Right lobe of liver (tissue), 6 donors: ENCODE measurements around the gene SNX8. TPM values are rescaled to one million over a fixed set of nuclear protein-coding genes. Genes with fewer than 3 reads are reported as not detected.
"Not testable (repeated sequence)": the region's sequence is repeated elsewhere in the genome, so short reads cannot be mapped to it uniquely, and the experiment has no call there.

Source experiments
- ATAC-seq, 4 donors: fragments of 200-7000 bp; cut with Tn5 transposase; one replicate each; pipeline ENCODE4 v1.9.1; 2020; ENCODE audit warnings: mild to moderate bottlenecking in 4 of 4, moderate library complexity in 4 of 4
- DNase-seq, 3 donors: peaks; one replicate each; pipeline ENCODE4 v3.0.0-alpha.2; 2020
- H3K27ac ChIP-seq, 3 donors: fragments of 200-600 bp; one replicate each; pipeline ENCODE4 v1.8.0; 2022
- H3K27me3 ChIP-seq, 2 donors: fragments of 200-600 bp; one replicate each; pipeline ENCODE4 v1.8.0; 2022
- H3K36me3 ChIP-seq, 4 donors: fragments of 200-600 bp; sonication (generic) in 1 of 4; one replicate each; pipeline versions ENCODE4 v1.5.1 to v1.8.0; 2017 to 2022; ENCODE audit warnings: control low read depth in 1 of 4
- H3K4me1 ChIP-seq, 4 donors: fragments of 200-600 bp; sonication (generic) in 1 of 4; one replicate each; pipeline versions ENCODE4 v1.5.1 to v1.8.0; 2017 to 2022; ENCODE audit warnings: control low read depth in 1 of 4
- H3K4me3 ChIP-seq, 3 donors: fragments of 200-600 bp; one replicate each; pipeline ENCODE4 v1.8.0; 2022
- H3K9me3 ChIP-seq, 4 donors: fragments of 200-600 bp; sonication (generic) in 1 of 4; one replicate each; pipeline versions ENCODE4 v1.5.1 to v1.8.0; 2017 to 2022; ENCODE audit warnings: control low read depth in 1 of 4
- CTCF ChIP-seq, 4 donors: fragments of 200-600 bp in 3 of 4; fragments of 450-650 bp in 1 of 4; IDR thresholded peaks; one replicate each; pipeline versions ENCODE4 v1.5.1 to v1.8.0; 2016 to 2022; ENCODE audit warnings: antibody characterized with exemption in 4 of 4, mild to moderate bottlenecking in 2 of 4
- POLR2A ChIP-seq: fragments of 450-650 bp; IDR thresholded peaks from one replicate; pipeline ENCODE4 v1.6.1; 2017; ENCODE audit warnings: antibody characterized with exemption, mild to moderate bottlenecking
- WGBS: methylation state at CpG from one replicate; pipeline ENCODE4 v1.1.6; 2018; ENCODE audit warnings: low coverage, low lambda C conversion rate; ENCODE audit not compliant: insufficient coverage; ENCODE audit errors: missing lambda C conversion rate; 5-methylcytosine and 5-hydroxymethylcytosine counted together
- intact Hi-C, 2 donors: fragments of 100-400 bp; cut with DNase I; formaldehyde crosslinking; loops; one replicate each; pipeline versions ENCODE4 v1.11.2 to v1.14.1; 2022
- total RNA-seq, 6 experiments: library from RNA; depleted of rRNA in 2 of 6; stranded (reverse); fragments of >200 nt in 2 of 6; fragmentation: NEBNext Ultra II Directional in 3 of 6; extraction: Animal tissue kit (Norgen Biotek cat#: 25700) in 3 of 6; gene quantifications; one replicate each; pipeline versions ENCODE4 v1.1.0 to v1.2.4, GENCODE V29; 2016 to 2023
- donor health status: DM: no; HTN: yes; CAD: no.
- donor health status: DM: no; HTN: no; CAD: no.
- donor health status: DM: no; HTN: no; CAD: no.
- donor health status: DM: no; HTN: yes; CAD: no.
- donor health status: DM: no; HTN: yes; CAD: no.

SNX8 gene
- total RNA-seq, 6 experiments from 2014 or later, result 9.1 to 26.2 (median 13.0) TPM

DNA sequence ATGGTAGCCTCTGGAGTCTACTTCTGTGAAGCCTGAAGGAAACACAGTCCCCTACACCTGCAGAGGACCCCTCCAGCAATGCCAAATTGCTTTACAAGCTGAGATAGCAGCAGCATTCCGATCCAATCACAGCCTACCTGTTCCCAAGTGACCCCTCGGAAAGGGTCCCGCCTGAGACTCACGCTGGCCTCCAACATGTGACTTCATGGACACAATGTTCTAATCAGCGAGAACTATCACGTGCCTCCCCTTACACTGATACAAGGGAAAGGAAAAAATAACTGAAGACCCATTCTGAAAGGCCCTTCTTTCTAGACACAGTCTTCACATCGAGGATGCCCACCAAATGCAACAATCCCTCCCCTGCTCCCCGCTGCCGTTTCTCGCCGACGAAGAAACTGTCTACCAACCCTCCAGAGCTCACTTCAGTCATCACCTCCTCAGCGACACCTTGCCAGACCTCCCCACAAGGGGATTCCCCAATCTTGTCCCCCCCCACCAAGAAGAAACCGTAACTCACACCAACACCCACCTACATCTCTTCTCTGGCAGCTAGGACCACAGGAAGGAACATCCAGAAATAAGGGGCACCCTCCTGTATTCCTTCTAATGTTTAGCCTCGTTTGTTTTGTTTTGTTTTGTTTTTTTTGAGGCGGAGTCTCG, 1.8 kb downstream of the SNX8 start:
- no peak for DNase-seq
- 78% methylated on average over 14 of the region's 17 CpGs for WGBS
- Histone ChIP-seq H3K4me1 (no peaks in the 10 kb centered on the region), H3K27me3 (no peaks in the 10 kb centered on the region), H3K27ac (peak overlapping the region in 1 of 3 donors; percentile 7), H3K36me3 (no peaks in the 10 kb centered on the region), H3K9me3 (no peaks in the 10 kb centered on the region), H3K4me3 (no peak overlapping the region)
- TF ChIP-seq POLR2A, result no peak
- TF ChIP-seq CTCF (IDR thresholded peaks at IDR 0.05), result no peak
- ATAC-seq, result no peak
- intact Hi-C loops, result no loop called here

GRCh38 chr7:2309889-2310331, 4.3 kb downstream of the SNX8 start:
- Histone ChIP-seq H3K27me3 (no peaks in the 10 kb centered on the region), H3K4me1 (no peaks in the 10 kb centered on the region), H3K9me3 (no peaks in the 10 kb centered on the region), H3K27ac (peak overlapping the region in 2 of 3 donors; percentile 18 to 38), H3K4me3 (no peak overlapping the region), H3K36me3 (no peaks in the 10 kb centered on the region)
- ATAC-seq (no peak), DNase-seq (no peak)
- intact Hi-C loops, result no loop called here
- 67% methylated on average over 1 of the region's 20 CpGs for WGBS
- TF ChIP-seq POLR2A (no peak), CTCF (IDR thresholded peaks at IDR 0.05) (no peak)

GRCh38 chr7:2307690-2308107, 6.5 kb downstream of the SNX8 start:
- DNase-seq (no peak), ATAC-seq (no peak)
- TF ChIP-seq POLR2A (no peak), CTCF (IDR thresholded peaks at IDR 0.05) (no peak)
- H3K4me3 ChIP-seq, result no peak overlapping the region
- H3K27ac ChIP-seq, result no peak overlapping the region
- H3K27me3 ChIP-seq, result no peaks in the 10 kb centered on the region
- H3K36me3 ChIP-seq, result no peaks in the 10 kb centered on the region
- 50% methylated on average over 7 of the region's 7 CpGs for WGBS
- no peaks in the 10 kb centered on the region for H3K9me3 ChIP-seq
- no peaks in the 10 kb centered on the region for H3K4me1 ChIP-seq
- intact Hi-C loops, result no loop called here

- 74% methylated on average over 4 of the region's 6 CpGs for WGBS
- H3K4me1 ChIP-seq, result no peaks in the 10 kb centered on the region
- ATAC-seq (no peak), DNase-seq (no peak)
- H3K27me3 ChIP-seq, result no peaks in the 10 kb centered on the region
- H3K9me3 ChIP-seq, result no peaks in the 10 kb centered on the region
- TF ChIP-seq POLR2A (no peak), CTCF (IDR thresholded peaks at IDR 0.05) (no peak)
- H3K4me3 ChIP-seq, result no peak overlapping the region
- intact Hi-C loops, result no loop called here
- H3K27ac ChIP-seq, result no peak overlapping the region
- no peaks in the 10 kb centered on the region for H3K36me3 ChIP-seq
Observed at GRCh38 chr7:2306688-2307087, 7.6 kb downstream of the SNX8 start.

- ATAC-seq, H3K27ac ChIP-seq, H3K4me1 ChIP-seq, H3K27me3 ChIP-seq, intact Hi-C loops, H3K9me3 ChIP-seq, H3K4me3 ChIP-seq, H3K36me3 ChIP-seq, DNase-seq: not testable (repeated sequence)
- WGBS, result 100% methylated on average over 5 of the region's 6 CpGs
Observed at GRCh38 chr7:2305258-2305657, 9.0 kb downstream of the SNX8 start.

DNA sequence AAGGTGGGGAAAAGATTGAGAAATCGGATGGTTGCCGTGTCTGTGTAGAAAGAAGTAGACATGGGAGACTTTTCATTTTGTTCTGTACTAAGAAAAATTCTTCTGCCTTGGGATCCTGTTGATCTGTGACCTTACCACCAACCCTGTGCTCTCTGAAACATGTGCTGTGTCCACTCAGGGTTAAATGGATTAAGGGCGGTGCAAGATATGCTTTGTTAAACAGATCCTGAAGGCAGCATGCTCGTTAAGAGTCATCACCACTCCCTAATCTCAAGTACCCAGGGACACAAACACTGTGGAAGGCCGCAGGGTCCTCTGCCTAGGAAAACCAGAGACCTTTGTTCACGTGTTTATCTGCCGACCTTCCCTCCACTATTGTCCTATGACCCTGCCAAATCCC, 10.7 kb downstream of the SNX8 start:
- H3K27ac ChIP-seq, H3K4me3 ChIP-seq, ATAC-seq, intact Hi-C loops, H3K36me3 ChIP-seq, DNase-seq, H3K27me3 ChIP-seq, H3K9me3 ChIP-seq, H3K4me1 ChIP-seq: not testable (repeated sequence)
- 70% methylated on average over 5 of the region's 7 CpGs for WGBS

DNA sequence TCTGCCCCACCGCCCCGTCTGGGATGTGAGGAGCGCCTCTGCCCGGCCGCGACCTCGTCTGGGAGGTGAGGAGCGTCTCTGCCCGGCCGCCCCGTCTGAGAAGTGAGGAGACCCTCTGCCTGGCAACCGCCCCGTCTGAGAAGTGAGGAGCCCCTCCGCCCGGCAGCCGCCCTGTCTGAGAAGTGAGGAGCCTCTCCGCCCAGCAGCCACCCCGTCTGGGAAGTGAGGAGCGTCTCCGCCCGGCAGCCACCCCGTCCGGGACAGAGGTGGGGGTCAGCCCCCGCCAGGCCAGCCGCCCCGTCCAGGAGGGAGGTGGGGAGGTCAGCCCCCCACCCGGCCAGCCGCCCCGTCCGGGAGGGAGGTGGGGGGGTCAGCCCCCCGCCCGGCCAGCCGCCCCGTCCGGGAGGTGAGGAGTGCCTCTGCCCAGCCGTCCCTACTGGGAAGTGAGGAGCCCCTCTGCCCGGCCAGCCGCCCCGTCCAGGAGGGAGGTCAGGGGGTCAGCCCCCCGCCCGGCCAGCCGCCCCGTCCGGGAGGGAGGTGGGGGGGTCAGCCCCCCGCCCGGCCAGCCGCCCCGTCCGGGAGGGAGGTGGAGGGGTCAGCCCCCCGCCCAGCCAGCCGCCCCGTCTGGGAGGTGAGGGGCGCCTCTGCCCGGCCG, 11.4 kb downstream of the SNX8 start:
- no CpG with 5 or more reads among the region's 55 CpGs for WGBS

More for the DNA sequence above, 11.4 kb downstream of the SNX8 start:
- H3K9me3 ChIP-seq, H3K4me3 ChIP-seq, ATAC-seq, H3K36me3 ChIP-seq, DNase-seq, intact Hi-C loops, H3K27me3 ChIP-seq, H3K4me1 ChIP-seq, H3K27ac ChIP-seq: not testable (repeated sequence)
